Measurements from ENCODE around the gene FGF9. TPM values are rescaled to one million over a fixed set of nuclear protein-coding genes. Genes with fewer than 3 reads are reported as not detected.

The FGF9 gene
- total and polyA plus RNA-seq, 2 of the 8 experiments (the other 6 are each of a cell fraction or from before 2014, with no cell fraction given) = 0.02 TPM; not detected in 1

DNA sequence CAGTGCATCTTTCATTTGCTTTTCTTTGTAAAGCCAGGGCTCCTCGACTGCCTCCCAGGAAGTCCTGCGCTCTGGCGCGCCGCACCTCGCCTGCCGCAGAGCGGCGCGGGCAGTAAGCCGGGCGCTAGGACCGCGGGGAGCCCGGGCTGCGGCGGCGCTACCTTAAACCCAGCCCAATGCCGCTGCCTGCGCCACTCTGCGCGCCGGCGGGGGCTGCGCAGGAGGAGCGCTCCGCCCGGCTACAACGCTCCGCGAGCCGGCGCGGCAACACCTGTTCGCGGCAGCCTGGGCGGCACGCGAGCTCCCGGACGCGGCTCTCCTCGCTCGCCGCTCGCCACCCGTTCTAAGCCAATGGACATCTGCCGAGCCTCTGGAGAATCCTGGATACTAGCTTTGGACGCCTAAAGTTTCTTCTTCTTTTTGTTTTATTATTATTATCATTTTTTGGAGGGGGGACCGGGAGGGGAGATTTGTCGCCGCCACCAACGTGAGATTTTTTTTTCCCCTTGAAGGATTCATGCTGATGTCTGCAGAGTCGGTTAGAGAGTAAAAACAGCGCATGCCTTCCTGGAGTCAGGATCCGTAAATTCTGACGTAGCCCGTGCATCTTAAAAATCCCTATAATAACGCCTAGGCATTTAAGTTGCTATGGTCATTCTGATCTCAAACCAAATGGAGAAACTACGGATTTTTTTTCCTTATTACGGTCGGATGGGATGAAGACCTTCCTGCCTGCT is at the start of gene FGF9 (continued):
- TF ChIP-seq TBP (IDR thresholded peaks at IDR 0.05; ENCODE audit: low read depth, low read length) (peak; percentile 60; the same call in 1 of the 2 replicates), KDM5A (IDR thresholded peaks at IDR 0.05; ENCODE audit: low read length) (no peak), SIX5 (IDR thresholded peaks at IDR 0.05; ENCODE audit: low read depth, low read length) (no peak), SUZ12 (IDR thresholded peaks at IDR 0.05; ENCODE audit: low read length) (no peak; the same call in none of the 2 replicates), SP1 (IDR thresholded peaks at IDR 0.05; ENCODE audit: low read depth, low read length) (peak; percentile 78), SIN3A (conservative IDR thresholded peaks at IDR 0.05 in 1 of 2, IDR thresholded peaks at IDR 0.05 in 1 of 2; ENCODE audit: low read depth in 1 of 2, low read length in 2 of 2) (0 out of 4 replicates have a peak, but pooled peaks of 1 of the 2 experiments have one; percentile 38), JUND (IDR thresholded peaks at IDR 0.05; ENCODE audit: low read length) (no peak), SP2 (IDR thresholded peaks at IDR 0.05; ENCODE audit: low read length) (no peak)
- TF ChIP-seq, protein P1, sequence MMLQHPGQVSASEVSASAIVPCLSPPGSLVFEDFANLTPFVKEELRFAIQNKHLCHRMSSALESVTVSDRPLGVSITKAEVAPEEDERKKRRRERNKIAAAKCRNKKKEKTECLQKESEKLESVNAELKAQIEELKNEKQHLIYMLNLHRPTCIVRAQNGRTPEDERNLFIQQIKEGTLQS (IDR thresholded peaks at IDR 0.05; ENCODE audit: insufficient read depth, low read depth, low read length) = no peak
- TF ChIP-seq, protein P2, sequence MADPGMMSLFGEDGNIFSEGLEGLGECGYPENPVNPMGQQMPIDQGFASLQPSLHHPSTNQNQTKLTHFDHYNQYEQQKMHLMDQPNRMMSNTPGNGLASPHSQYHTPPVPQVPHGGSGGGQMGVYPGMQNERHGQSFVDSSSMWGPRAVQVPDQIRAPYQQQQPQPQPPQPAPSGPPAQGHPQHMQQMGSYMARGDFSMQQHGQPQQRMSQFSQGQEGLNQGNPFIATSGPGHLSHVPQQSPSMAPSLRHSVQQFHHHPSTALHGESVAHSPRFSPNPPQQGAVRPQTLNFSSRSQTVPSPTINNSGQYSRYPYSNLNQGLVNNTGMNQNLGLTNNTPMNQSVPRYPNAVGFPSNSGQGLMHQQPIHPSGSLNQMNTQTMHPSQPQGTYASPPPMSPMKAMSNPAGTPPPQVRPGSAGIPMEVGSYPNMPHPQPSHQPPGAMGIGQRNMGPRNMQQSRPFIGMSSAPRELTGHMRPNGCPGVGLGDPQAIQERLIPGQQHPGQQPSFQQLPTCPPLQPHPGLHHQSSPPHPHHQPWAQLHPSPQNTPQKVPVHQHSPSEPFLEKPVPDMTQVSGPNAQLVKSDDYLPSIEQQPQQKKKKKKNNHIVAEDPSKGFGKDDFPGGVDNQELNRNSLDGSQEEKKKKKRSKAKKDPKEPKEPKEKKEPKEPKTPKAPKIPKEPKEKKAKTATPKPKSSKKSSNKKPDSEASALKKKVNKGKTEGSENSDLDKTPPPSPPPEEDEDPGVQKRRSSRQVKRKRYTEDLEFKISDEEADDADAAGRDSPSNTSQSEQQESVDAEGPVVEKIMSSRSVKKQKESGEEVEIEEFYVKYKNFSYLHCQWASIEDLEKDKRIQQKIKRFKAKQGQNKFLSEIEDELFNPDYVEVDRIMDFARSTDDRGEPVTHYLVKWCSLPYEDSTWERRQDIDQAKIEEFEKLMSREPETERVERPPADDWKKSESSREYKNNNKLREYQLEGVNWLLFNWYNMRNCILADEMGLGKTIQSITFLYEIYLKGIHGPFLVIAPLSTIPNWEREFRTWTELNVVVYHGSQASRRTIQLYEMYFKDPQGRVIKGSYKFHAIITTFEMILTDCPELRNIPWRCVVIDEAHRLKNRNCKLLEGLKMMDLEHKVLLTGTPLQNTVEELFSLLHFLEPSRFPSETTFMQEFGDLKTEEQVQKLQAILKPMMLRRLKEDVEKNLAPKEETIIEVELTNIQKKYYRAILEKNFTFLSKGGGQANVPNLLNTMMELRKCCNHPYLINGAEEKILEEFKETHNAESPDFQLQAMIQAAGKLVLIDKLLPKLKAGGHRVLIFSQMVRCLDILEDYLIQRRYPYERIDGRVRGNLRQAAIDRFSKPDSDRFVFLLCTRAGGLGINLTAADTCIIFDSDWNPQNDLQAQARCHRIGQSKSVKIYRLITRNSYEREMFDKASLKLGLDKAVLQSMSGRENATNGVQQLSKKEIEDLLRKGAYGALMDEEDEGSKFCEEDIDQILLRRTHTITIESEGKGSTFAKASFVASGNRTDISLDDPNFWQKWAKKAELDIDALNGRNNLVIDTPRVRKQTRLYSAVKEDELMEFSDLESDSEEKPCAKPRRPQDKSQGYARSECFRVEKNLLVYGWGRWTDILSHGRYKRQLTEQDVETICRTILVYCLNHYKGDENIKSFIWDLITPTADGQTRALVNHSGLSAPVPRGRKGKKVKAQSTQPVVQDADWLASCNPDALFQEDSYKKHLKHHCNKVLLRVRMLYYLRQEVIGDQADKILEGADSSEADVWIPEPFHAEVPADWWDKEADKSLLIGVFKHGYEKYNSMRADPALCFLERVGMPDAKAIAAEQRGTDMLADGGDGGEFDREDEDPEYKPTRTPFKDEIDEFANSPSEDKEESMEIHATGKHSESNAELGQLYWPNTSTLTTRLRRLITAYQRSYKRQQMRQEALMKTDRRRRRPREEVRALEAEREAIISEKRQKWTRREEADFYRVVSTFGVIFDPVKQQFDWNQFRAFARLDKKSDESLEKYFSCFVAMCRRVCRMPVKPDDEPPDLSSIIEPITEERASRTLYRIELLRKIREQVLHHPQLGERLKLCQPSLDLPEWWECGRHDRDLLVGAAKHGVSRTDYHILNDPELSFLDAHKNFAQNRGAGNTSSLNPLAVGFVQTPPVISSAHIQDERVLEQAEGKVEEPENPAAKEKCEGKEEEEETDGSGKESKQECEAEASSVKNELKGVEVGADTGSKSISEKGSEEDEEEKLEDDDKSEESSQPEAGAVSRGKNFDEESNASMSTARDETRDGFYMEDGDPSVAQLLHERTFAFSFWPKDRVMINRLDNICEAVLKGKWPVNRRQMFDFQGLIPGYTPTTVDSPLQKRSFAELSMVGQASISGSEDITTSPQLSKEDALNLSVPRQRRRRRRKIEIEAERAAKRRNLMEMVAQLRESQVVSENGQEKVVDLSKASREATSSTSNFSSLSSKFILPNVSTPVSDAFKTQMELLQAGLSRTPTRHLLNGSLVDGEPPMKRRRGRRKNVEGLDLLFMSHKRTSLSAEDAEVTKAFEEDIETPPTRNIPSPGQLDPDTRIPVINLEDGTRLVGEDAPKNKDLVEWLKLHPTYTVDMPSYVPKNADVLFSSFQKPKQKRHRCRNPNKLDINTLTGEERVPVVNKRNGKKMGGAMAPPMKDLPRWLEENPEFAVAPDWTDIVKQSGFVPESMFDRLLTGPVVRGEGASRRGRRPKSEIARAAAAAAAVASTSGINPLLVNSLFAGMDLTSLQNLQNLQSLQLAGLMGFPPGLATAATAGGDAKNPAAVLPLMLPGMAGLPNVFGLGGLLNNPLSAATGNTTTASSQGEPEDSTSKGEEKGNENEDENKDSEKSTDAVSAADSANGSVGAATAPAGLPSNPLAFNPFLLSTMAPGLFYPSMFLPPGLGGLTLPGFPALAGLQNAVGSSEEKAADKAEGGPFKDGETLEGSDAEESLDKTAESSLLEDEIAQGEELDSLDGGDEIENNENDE (IDR thresholded peaks at IDR 0.05; ENCODE audit: insufficient replicate concordance, low read length) = no peak

Data from H1 (cell line).